MCF 10A (cell line): ENCODE data around the gene BAIAP3. TPM values are rescaled to one million over a fixed set of nuclear protein-coding genes. Genes with fewer than 3 reads are reported as not detected.

Source experiments
- BruUV-seq: library from RNA; stranded (reverse); fragments of 400-500 nt; replicated peaks from 2 replicates; lab custom pipeline; 2021; lab: Mats Ljungman, UMichigan
- CTCF ChIA-PET: fragments of 300-600 bp; sonication (Branson Sonifier 250); formaldehyde crosslinking; extraction: SDS; loops from one replicate; lab custom pipeline; 2021; ENCODE audit warnings: antibody characterized with exemption, inconsistent platforms; lab: Yijun Ruan, JAX
- POLR2A ChIA-PET: fragments of 300-600, 350-650 bp; sonication (Branson Sonifier 250); formaldehyde crosslinking; extraction: SDS; loops from one replicate; lab custom pipeline; 2020; ENCODE audit warnings: antibody characterized with exemption, inconsistent platforms; lab: Yijun Ruan, JAX
- DNase-seq: peaks from one replicate; pipeline ENCODE4 v3.0.0-alpha.2; 2018; ENCODE audit not compliant: unreplicated experiment
- H3K27ac Mint-ChIP-seq: one replicate; pipeline ENCODE4 v1.8.0; 2022; ENCODE audit warnings: mild to moderate bottlenecking, low read depth, mixed read lengths; ENCODE audit not compliant: unreplicated experiment
- H3K27me3 Mint-ChIP-seq: one replicate; pipeline ENCODE4 v1.8.0; 2022; ENCODE audit warnings: mixed read lengths; ENCODE audit not compliant: insufficient read depth, unreplicated experiment
- H3K36me3 Mint-ChIP-seq: one replicate; pipeline ENCODE4 v1.8.0; 2022; ENCODE audit warnings: mild to moderate bottlenecking, moderate library complexity, mixed read lengths; ENCODE audit not compliant: insufficient read depth, unreplicated experiment
- H3K4me1 Mint-ChIP-seq: one replicate; pipeline ENCODE4 v1.8.0; 2022; ENCODE audit warnings: mixed read lengths; ENCODE audit not compliant: insufficient read depth, unreplicated experiment
- H3K4me3 Mint-ChIP-seq: one replicate; pipeline ENCODE4 v1.8.0; 2022; ENCODE audit warnings: mild to moderate bottlenecking, moderate library complexity, mixed read lengths; ENCODE audit not compliant: unreplicated experiment
- H3K9me3 Mint-ChIP-seq: one replicate; pipeline ENCODE4 v1.8.0; 2022; ENCODE audit warnings: mixed read lengths; ENCODE audit not compliant: unreplicated experiment
- intact Hi-C: fragments of 100-400 bp; cut with micrococcal nuclease; formaldehyde crosslinking; loops from 2 replicates; pipeline ENCODE4 v1.14.1; 2022
- total RNA-seq: library from RNA; stranded (reverse); gene quantifications from 2 replicates; pipeline ENCODE4 v1.2.3, GENCODE V29; 2022
- TF ChIP-seq, protein P1 (sequence below): fragments of 200-600 bp; IDR thresholded peaks from one replicate; pipeline ENCODE4 v1.8.0; 2022; ENCODE audit warnings: antibody characterized with exemption, mild to moderate bottlenecking; ENCODE audit not compliant: unreplicated experiment

Gene BAIAP3
- total RNA-seq, 1 experiment from 2014 or later = 0.75 TPM

DNA sequence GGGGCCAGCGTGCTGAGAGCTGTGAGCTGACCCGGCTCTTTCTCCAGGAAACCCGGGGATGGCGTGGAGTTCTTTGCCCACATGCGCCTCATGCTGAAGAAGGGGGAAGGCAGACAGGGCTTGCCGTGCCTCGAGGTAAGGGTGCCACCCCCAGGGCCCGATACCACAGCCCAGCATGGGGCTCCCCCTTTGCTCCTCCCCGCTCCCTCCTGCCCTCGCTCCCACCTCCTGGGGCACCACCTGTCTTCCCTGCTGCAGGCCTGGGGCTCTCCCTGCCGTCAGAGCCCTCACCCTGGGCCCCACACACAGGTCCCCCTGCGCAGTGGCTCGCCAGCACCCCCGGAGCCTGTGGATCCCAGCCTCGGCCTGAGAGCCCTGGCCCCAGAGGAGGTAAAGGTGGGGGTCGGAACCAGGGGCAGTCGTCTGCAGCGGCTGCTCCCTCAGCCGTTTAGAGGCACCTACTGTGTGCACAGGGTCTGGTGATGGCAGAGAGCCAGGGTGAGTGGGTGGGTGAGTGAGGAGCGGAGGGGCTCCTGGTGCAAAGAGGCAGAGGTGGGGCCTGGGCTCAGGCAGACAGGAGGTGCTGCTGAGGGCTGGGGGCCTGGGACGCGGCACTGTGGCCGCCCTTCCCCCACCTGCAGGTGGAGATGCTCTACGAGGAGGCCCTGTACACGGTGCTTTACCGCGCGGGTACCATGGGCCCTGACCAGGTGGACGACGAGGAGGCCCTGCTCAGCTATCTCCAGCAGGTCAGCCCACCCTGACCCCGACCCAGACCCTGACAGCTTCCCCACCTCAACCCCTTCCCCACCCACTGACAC lies 5.6 kb downstream of the BAIAP3 start:
- H3K27me3 Mint-ChIP-seq = peaks cover 13% of the 10 kb centered on the region
- no peak overlapping the region for H3K27ac Mint-ChIP-seq
- H3K36me3 Mint-ChIP-seq = no peaks in the 10 kb centered on the region
- H3K4me3 Mint-ChIP-seq = no peak overlapping the region
- TF ChIP-seq, protein P1, sequence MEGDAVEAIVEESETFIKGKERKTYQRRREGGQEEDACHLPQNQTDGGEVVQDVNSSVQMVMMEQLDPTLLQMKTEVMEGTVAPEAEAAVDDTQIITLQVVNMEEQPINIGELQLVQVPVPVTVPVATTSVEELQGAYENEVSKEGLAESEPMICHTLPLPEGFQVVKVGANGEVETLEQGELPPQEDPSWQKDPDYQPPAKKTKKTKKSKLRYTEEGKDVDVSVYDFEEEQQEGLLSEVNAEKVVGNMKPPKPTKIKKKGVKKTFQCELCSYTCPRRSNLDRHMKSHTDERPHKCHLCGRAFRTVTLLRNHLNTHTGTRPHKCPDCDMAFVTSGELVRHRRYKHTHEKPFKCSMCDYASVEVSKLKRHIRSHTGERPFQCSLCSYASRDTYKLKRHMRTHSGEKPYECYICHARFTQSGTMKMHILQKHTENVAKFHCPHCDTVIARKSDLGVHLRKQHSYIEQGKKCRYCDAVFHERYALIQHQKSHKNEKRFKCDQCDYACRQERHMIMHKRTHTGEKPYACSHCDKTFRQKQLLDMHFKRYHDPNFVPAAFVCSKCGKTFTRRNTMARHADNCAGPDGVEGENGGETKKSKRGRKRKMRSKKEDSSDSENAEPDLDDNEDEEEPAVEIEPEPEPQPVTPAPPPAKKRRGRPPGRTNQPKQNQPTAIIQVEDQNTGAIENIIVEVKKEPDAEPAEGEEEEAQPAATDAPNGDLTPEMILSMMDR = no peak
- H3K4me1 Mint-ChIP-seq = peaks cover 13% of the 10 kb centered on the region
- DNase-seq = no peak
- BruUV-seq = no TSS peak
- no peaks in the 10 kb centered on the region for H3K9me3 Mint-ChIP-seq
- intact Hi-C loops = no loop called here
- POLR2A ChIA-PET = no interaction called here
- CTCF ChIA-PET = no interaction called here

DNA sequence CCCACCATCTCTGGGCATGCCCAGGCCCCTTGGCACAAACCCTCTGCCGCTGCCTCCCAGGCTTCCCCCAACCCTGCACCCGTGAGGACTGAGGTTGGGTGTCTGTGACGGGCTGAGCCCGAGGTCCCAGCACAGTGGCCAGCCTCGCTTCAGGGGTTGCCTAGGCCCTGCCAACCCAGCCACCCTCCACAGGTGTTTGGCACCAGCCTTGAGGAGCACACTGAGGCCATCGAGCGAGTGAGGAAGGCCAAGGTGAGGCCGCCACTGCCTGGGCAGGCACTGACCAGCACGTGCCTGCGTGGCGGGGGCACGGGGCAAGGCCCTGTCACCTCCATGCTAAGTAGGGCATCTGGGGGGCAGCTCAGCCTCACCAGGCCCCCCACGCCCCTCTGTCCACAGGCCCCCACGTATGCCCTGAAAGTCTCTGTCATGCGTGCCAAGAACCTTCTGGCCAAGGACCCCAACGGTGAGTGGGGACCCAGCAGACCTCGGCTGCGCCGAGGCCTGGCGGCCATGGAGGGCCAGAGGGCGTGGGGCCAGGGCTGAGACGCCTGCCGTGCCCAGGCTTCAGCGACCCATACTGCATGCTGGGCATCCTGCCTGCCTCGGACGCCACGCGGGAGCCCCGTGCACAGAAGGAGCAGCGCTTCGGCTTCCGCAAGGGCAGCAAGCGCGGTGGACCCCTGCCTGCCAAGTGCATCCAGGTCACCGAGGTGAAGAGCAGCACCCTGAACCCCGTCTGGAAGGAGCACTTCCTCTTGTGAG lies 7.5 kb downstream of the BAIAP3 start:
- Mint-ChIP-seq H3K27ac (no peak overlapping the region), H3K4me3 (no peak overlapping the region), H3K4me1 (peaks cover 13% of the 10 kb centered on the region), H3K9me3 (no peaks in the 10 kb centered on the region), H3K27me3 (no peaks in the 10 kb centered on the region), H3K36me3 (no peaks in the 10 kb centered on the region)
- CTCF ChIA-PET = interaction anchor here (0.7 kb wide), 1 partner anchor 124 kb away, joined by 3 read pairs; no protein-coding TSS in a partner anchor
- BruUV-seq = no TSS peak
- intact Hi-C loops = no loop called here
- POLR2A ChIA-PET = no interaction called here
- TF ChIP-seq, protein P1 = no peak
- no peak for DNase-seq

DNA sequence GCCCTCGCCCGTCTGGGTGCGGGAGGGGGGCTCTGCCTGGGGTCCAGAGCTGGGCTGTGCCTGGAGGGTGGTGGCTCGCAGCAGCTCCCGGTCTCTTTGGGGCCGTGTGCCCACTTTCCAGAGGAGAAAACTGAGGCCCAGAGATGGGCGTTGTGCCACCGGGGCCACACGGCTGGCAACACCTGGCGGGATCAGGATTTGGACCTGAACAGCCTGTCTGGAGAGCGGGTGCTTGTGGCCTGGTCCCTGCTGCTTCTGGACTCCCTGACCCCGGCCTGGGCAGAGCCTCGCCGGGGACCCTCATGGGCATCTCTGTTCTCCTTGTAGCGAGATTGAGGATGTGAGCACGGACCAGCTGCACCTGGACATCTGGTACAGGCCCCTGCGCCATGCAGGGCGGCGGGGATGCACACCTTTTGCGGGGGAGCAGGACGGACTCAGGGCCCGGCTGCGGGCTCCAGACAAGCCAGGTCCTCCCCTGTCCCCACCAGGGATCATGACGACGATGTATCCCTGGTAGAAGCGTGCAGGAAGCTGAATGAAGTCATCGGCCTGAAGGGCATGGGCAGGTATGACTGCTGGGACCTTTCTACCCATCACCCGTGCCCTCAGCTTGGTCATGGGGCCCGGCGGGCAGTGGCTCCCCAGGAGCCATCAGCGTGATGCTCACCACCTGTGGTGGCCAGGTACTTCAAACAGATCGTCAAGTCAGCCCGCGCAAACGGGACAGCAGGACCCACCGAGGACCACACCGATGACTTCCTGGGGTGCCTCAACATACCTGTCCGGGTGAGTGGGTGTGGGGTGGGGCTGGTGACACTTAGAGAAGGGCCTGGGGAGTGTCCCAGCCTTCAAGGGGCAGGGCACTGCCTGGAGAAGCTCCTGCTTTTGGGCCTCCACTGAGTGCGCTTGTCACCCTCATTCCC lies 8.3 kb downstream of the BAIAP3 start:
- no peak overlapping the region for H3K27ac Mint-ChIP-seq
- no peak for DNase-seq
- intact Hi-C loops = no loop called here
- CTCF ChIA-PET = interaction anchor here (0.5 to 1.4 kb wide), 3 partner anchors 11 to 42 kb away, joined by 3 read pairs; no protein-coding TSS in a partner anchor
- H3K36me3 Mint-ChIP-seq = no peaks in the 10 kb centered on the region
- H3K4me1 Mint-ChIP-seq = peaks cover 13% of the 10 kb centered on the region
- H3K27me3 Mint-ChIP-seq = no peaks in the 10 kb centered on the region
- BruUV-seq = no TSS peak
- TF ChIP-seq, protein P1 = no peak
- no peaks in the 10 kb centered on the region for H3K9me3 Mint-ChIP-seq
- POLR2A ChIA-PET = interaction anchor here (1.2 kb wide), 2 partner anchors 31 to 32 kb away, joined by 3 to 6 read pairs; partner anchors contain the start of gene UBE2I
- H3K4me3 Mint-ChIP-seq = no peak overlapping the region
